NCI-H1436 (cell line): Measurements from ENCODE around the gene MTF1.

ENCODE experiments used
- DNase-seq: peaks from one replicate; lab custom pipeline; 2025; lab: John Stamatoyannopoulos, UW

Gene MTF1

DNA sequence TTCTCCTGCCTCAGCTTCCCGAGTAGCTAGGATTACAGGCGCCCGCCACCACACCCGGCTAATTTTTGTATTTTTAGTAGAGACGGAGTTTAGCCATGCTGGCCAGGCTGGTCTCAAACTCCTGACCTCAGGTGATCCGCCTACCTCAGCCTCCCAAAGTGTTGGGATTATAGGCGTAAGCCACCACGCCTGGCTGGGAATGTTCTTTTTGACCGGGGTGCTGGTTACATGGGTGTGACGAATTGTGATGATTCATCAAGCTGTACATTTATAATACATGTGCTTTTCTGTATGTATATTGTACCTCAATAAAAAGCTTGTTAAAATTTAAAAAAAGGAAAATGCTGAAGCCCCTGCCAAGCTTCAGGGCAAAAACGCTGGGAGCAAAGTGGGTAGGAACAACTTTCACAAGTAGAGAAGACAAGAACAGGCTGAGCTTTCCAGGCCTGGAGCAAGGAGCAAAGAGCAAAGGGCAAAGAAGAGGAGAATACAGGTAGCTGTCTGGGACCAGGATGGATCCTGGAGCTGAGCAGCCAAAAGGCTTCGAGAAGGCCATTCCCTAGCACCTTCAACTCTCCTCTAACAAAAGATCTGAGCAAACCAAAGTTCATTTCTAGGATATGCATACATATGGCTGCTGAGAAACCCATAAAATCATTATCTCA, 30.9 kb downstream of the MTF1 start:
- DNase-seq, result no peak

DNA sequence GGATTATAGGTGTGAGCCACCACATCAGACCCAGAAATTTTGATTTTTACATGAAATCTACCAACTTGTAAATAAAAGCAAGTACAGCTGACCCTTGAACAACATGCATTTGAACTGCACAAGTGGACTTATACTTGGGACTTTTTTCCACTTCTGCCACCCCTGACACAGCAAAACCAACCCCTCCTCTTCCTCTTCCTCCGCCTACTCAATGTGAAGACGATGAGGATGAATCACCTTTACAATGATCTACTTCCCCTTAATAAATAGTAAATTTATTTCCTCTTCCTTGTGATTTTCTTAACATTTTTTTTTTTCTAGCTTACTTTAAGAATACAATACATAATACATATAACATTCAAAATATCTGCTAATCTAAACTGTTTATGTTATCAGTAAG, 33.9 kb downstream of the MTF1 start:
- no peak for DNase-seq

DNA sequence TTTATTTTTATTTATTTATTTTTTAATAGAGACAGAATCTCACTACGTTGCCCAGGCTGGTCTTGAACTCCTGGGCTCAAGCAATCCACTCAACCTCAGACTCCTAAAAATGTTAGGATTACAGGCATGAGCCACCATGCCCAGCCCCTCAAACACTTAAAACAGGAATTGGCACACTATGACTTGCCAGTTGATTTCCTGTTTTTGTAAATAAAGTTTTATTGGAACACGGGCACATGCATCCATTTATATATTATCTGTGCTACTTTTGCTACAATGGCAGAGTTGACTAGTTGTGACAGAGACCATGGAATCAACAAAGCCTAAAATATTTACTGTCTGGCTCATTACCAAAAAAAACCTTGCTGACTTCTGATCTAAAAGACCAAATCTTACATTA, 35.4 kb downstream of the MTF1 start:
- no peak for DNase-seq

DNA sequence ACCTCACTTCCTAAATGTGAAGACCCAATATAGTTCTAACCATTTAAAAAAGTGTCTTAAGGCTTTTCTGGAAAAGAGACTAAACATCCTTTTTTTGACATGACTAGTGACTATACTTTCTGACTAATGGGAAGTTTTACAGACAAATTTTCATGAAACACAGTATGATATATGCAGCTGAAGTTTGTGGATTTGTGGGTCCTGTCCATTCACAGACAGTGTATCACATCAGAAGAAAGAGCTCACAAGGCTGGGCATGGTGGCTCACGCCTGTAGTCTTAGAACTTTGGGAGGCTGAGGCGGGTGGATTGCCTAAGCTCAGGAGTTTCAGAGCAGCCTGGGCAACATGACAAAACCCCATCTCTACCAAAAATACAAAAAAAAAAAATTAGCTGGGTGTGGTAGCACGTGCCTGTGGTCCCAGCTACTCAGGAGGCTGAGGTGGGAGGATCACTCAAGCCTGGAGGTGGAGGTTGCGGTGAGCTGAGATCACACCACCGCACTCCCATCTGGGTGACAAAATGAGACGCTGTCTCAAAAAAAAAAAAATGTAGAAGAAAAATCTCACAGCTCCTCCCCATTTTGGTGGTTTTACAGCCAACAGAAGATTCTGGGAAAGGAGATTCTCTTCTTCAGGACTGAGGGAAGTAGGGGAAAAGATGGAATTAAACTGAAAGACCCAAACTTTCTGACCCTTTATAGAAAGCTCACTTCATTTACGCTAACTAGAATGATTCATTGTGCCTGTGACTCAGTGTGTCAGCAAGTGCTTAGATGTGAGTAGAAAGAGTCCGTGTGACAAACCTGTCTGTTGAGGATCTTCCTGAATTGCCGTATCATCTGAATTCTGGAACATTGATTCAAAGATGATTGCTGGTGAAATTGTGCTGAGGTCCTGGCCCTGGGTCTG, 36.2 kb downstream of the MTF1 start:
- no peak for DNase-seq

- DNase-seq, result no peak
Measured at GRCh38 chr1:37821481-37821880, 37.9 kb downstream of the MTF1 start.

DNA sequence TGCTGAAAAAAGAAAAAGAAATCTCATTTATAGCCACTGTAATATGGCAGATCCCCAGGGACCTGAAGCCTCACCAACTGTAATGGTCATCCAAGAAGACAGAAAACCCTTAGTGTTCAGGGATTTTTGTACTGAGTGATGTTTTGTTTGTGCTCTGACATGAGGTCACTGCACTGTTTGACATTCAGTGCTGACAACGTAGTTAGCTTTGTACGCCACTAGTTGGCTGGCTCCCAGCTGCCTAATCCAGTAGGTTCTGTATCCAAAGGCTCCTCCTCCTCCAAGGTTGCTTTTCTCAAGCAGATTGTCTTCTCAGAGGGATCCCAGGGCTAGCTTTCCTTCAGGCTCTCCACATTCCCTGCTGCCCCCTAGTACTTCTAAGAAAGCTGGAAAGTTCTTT, 41.9 kb downstream of the MTF1 start:
- DNase-seq, result no peak

- DNase-seq, result no peak
Measured at GRCh38 chr1:37814252-37814651, 45.1 kb downstream of the MTF1 start.

- DNase-seq, result no peak
Measured at GRCh38 chr1:37813529-37814145, 45.8 kb downstream of the MTF1 start.

GRCh38 chr1:37811027-37811655, 48.3 kb downstream of the MTF1 start:
- DNase-seq, result peak; percentile 66

DNA sequence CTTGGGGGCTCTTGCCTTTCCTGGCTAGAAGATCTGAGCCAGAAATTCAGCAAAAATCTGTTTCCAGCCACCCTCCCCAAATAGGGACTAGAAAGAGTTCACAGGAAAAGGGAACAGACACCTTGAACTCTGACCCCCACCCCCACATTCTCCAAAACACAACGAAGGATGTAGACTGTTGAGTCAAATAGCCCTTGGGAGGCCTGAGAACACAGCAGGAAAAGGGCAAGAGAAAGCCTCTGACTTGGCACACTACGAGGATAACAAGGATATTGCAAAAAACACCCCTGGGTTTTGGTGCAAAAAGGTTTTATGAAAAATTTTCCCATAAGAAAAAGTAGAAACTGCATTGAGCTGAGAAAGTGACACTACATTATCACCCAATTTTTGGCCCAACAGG, 49.5 kb downstream of the MTF1 start:
- DNase-seq, result no peak

GRCh38 chr1:37808369-37809319, 50.7 kb downstream of the MTF1 start:
- DNase-seq, result peak; percentile 58

GRCh38 chr1:37807555-37808368, 51.6 kb downstream of the MTF1 start, which contains the start of the genes C1orf122 and YRDC:
Gene C1orf122 (plus strand): TSS chr1:37807790. CDS start chr1:37808405, 615 bp downstream.
Gene YRDC (minus strand): TSS chr1:37808208. CDS start chr1:37808180, 28 bp downstream.
- peak; percentile 93 for DNase-seq

DNA sequence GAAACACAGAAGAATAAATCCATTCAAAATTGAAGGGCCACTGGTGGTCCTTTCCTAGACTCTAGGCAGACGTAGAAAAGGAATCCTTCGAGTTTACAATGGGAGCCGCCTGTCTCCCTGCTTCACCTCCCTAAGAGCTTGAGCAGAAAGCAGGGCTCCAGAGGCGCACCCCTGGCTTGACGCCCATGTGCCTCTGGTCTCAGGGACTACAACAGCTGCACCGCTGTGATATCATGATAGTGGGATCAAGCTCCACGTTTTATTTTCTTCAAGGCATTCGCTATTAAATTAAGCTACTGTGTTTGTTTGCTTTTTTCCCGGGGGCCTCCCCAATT, 52.2 kb downstream of the MTF1 start:
- DNase-seq, result no peak

GRCh38 chr1:37802439-37802838, 57.0 kb downstream of the MTF1 start:
- no peak for DNase-seq

DNA sequence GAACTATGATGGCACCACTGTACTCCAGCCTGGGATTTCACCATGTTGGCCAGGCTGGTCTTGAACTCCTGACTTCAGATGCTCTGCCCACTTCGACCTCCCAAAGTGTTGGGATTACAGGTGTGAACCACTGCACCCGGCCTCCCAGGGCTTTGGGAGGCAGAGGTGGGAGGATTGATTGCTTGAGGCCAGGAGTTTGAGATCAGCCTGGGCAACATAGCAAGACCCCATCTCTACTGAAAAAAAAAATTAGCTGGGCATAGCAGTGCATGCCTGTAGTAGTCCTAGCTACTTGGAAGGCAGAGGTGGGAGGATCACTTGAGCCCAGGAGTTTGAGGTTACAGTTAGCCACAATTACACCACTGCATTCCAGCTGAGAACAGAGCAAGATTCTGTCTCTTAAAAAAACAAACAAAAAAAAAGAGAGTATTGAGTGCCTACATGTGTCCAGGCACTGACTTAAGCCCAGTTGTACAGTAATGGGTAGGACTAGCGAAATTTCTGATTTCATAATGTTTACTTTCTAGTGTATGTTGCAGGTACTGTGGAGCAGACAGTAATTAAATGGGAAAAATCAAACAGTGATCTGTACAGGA, 61.5 kb downstream of the MTF1 start:
- DNase-seq, result no peak

DNA sequence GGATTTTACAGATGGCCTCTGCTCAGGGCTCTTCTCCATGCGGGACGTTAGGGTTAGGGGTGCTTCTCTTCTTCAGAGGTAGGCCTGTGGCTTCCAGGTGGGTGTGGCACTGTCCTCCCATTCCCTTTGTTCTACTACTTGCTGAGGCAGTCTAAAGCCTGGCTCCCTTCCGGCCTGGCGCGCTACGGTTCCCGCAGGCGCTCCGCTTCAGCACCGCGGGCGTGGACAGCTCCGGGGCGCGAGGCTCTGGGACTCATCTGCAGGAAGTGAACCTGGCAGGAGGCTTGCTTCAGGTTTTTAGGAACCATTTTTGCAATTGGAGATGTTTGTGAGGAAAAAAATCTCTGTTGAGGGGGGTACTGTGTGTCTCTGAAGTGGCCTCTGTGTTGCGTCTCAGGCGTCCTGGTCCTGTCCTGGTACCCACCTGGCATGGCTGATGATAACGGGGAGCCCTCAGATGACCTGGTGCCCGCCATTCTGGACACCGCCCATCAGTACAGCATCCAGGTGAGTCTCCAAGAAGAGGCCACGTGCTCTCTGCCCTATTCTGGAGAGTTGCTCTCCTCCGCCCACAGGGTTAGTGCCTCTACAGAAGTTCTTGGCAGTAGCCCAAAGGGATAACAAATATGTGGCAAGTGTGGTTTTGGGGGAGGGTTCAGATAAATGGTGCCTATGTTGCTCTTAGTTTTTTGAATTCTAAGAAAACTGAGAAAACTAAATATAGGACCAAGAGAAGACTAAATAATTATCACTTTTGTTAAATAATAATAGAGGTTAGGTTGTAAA, 63.9 kb downstream of the MTF1 start:
- DNase-seq, result no peak

GRCh38 chr1:37794372-37795339, 64.7 kb downstream of the MTF1 start:
- DNase-seq, result no peak

DNA sequence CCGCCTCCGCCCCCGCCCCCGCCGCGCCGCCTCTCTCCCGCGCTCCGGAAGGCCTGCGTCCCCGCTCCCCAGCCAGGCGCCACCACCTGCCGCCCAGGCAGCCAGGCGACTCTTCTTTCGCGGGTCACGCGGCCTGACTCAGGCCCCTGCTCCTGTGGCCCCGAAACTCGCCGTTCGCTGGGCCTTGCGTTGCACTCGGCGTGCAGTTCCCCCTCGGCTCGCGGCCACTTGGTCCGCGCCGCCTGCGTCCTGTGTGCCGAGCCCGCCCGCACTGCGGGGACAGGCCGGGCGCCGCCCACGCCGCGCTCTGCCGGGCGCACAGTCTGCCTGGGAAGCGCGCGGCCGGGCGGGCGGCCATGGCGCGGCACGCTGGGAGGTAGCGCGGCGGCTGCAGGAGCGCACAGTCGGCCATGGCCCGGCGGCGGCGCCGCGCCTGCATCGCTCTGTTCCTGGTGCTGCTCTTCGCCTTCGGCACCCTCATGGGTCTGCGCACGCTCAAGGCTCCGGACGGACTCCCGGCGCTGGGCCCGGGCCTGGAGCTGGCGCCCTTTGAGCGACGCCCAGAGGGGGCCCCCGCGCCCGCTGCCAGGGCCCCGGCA, 65.5 kb downstream of the MTF1 start, which contains the start of gene MANEAL:
Gene MANEAL, plus strand, starts transcription at position 75 of the 599 bp plus-strand sequence. Its CDS starts 336 bp downstream, at position 411.
- DNase-seq, result peak; percentile 49
